Left lung (tissue), 10 donors: Measurements from ENCODE around the gene NUP50. TPM values are rescaled to one million over a fixed set of nuclear protein-coding genes. Genes with fewer than 3 reads are reported as not detected.

ENCODE experiments used
- ATAC-seq: fragments of 200-7000 bp; cut with Tn5 transposase; one replicate; pipeline ENCODE4 v1.9.1; 2020; ENCODE audit warnings: moderate library complexity
- DNase-seq, 4 donors: peaks; one replicate each; pipeline ENCODE4 v3.0.0-alpha.2; 2013 to 2020
- H3K27ac ChIP-seq, 2 donors: fragments of 200-600 bp; sonication (generic) in 1 of 2; one replicate each; pipeline versions ENCODE4 v1.5.0 to v1.8.0; 2020 to 2021
- H3K27me3 ChIP-seq, 2 donors: fragments of 200-600 bp; sonication (generic) in 1 of 2; one replicate each; pipeline versions ENCODE4 v1.5.0 to v1.8.0; 2020 to 2021
- H3K36me3 ChIP-seq, 2 donors: fragments of 200-600 bp; sonication (generic) in 1 of 2; one replicate each; pipeline versions ENCODE4 v1.5.0 to v1.8.0; 2020 to 2021
- H3K4me1 ChIP-seq, 2 donors: fragments of 200-600 bp; one replicate each; pipeline ENCODE4 v1.8.0; 2021
- H3K4me3 ChIP-seq, 2 donors: fragments of 200-600 bp; sonication (generic) in 1 of 2; one replicate each; pipeline versions ENCODE4 v1.5.0 to v1.8.0; 2020 to 2021; ENCODE audit warnings: mild to moderate bottlenecking in 1 of 2
- H3K9me3 ChIP-seq, 2 donors: fragments of 200-600 bp; sonication (generic) in 1 of 2; one replicate each; pipeline versions ENCODE4 v1.5.0 to v1.8.0; 2020 to 2021
- intact Hi-C, 2 donors: fragments of 100-400 bp; cut with DNase I; formaldehyde crosslinking; loops; one replicate each; pipeline versions ENCODE4 v1.11.2 to v1.14.2; 2022
- polyA plus RNA-seq, 6 donors: library from polyadenylated mRNA; unstranded; fragments of 120-200 nt; gene quantifications; one replicate each; pipeline ENCODE4 v1.2.1, GENCODE V29; 2013; ENCODE audit not compliant: insufficient read length in 6 of 6
- total RNA-seq, 2 donors: library from RNA; stranded (reverse); fragmentation: NEBNext Ultra II Directional; extraction: Animal tissue kit (Norgen Biotek cat#: 25700); gene quantifications; one replicate each; pipeline ENCODE4 v1.2.1, GENCODE V29; 2021
- TF ChIP-seq, protein P1 (sequence below), 2 donors: fragments of 200-600 bp; sonication (generic) in 1 of 2; IDR thresholded peaks; one replicate each; pipeline versions ENCODE4 v1.5.0 to v1.8.0; 2021; ENCODE audit warnings: antibody characterized with exemption in 2 of 2
- donor health status: DM: no; HTN: yes; CAD: no.
- donor health status: DM: no; HTN: no; CAD: no.

The NUP50 gene
- total and polyA plus RNA-seq, 8 donors: 47.4 to 70.0 (median 52.9) TPM

DNA sequence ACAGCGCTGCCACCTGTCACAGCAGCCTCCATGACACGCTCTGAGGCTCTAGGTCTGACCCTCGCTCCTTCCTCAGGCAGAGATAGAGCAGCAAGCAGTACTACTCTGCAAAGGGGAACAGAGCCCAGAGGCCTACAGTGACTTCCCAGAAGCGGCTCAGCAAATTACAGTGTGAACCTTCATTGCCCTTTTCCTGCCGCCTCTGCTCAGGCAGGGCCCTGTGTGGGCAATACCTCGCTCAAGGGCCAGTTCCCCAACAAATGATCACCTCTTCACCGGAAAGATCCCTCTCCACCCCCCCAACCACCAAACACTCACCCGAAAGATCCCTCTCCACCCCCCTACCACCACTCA lies 64.7 kb downstream of the NUP50 start:
- TF ChIP-seq, protein P1, sequence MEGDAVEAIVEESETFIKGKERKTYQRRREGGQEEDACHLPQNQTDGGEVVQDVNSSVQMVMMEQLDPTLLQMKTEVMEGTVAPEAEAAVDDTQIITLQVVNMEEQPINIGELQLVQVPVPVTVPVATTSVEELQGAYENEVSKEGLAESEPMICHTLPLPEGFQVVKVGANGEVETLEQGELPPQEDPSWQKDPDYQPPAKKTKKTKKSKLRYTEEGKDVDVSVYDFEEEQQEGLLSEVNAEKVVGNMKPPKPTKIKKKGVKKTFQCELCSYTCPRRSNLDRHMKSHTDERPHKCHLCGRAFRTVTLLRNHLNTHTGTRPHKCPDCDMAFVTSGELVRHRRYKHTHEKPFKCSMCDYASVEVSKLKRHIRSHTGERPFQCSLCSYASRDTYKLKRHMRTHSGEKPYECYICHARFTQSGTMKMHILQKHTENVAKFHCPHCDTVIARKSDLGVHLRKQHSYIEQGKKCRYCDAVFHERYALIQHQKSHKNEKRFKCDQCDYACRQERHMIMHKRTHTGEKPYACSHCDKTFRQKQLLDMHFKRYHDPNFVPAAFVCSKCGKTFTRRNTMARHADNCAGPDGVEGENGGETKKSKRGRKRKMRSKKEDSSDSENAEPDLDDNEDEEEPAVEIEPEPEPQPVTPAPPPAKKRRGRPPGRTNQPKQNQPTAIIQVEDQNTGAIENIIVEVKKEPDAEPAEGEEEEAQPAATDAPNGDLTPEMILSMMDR (IDR thresholded peaks at IDR 0.05): no peak
- ATAC-seq: peak; percentile 37
- H3K9me3 ChIP-seq: no peaks in the 10 kb centered on the region
- intact Hi-C loops: no loop called here
- H3K4me1 ChIP-seq: peaks cover 5 to 73% of the 10 kb centered on the region in 2 donors
- H3K36me3 ChIP-seq: no peaks in the 10 kb centered on the region
- H3K27ac ChIP-seq: peak overlapping the region in 1 of 2 donors; percentile 88
- DNase-seq: no peak
- no peaks in the 10 kb centered on the region for H3K27me3 ChIP-seq
- H3K4me3 ChIP-seq: no peak overlapping the region

DNA sequence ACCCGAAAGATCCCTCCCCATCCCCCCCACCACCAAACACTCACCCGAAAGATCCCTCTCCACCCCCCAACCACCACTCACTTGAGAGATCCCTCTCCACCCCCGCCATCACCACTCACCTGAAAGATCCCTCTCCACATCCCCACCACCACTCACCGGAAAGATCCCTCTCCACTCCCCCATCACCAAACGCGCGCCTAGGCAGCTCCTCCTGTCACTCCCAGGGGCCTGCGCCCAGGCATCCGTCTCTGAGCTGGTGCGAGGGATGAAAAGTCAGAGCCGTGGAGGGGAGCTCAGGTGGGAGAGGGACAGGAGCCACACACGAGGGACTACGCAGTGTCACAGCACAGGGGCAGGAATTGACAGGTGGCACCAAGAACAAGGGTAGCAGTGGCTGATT lies 65.5 kb downstream of the NUP50 start:
- TF ChIP-seq, protein P1 (IDR thresholded peaks at IDR 0.05): no peak
- no peak overlapping the region for H3K4me3 ChIP-seq
- DNase-seq (no peak), ATAC-seq (no peak)
- peak overlapping the region in 1 of 2 donors; percentile 80 for H3K27ac ChIP-seq
- no peaks in the 10 kb centered on the region for H3K36me3 ChIP-seq
- no peaks in the 10 kb centered on the region for H3K9me3 ChIP-seq
- intact Hi-C loops: no loop called here
- H3K4me1 ChIP-seq: peaks cover 5 to 76% of the 10 kb centered on the region in 2 donors
- no peaks in the 10 kb centered on the region for H3K27me3 ChIP-seq

DNA sequence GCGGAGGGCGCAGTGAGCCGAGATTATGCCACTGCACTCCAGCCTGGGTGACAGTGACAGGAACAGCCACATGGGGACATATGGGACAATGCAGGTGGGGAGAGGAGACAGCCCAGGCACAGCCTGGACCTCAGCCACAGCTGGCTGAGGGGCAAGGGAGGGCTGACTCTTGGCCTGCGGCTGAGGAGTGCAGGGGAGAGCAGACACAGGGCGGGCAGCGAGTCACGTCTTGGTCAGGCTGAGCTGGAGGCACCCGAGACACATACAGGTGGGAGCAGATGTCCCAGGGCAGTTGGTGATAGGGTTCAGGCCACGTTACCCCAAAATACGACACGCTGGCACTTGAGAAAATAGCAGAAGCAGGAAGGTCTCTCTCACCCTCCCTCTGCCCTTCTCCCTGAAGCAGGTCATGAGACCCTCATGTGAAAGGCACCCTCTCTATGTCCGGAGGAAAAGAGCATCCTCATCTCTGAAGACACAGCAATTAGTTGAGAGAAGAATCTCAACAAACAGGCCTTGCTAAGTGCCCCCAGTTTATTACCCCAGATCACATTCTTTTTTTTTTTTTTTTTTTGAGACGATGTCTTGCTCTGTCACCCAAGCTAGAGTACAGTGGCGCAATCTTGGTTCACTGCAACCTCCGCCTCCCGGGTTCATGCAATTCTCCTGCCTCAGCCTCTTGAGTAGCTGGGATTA lies 66.4 kb downstream of the NUP50 start:
- H3K27ac ChIP-seq: peak overlapping the region in 1 of 2 donors; percentile 80
- TF ChIP-seq, protein P1 (IDR thresholded peaks at IDR 0.05): no peak
- DNase-seq (no peak), ATAC-seq (no peak)
- no peaks in the 10 kb centered on the region for H3K9me3 ChIP-seq
- no peaks in the 10 kb centered on the region for H3K36me3 ChIP-seq
- H3K27me3 ChIP-seq: no peaks in the 10 kb centered on the region
- H3K4me1 ChIP-seq: peaks cover 5 to 76% of the 10 kb centered on the region in 2 donors
- intact Hi-C loops: no loop called here
- no peak overlapping the region for H3K4me3 ChIP-seq

DNA sequence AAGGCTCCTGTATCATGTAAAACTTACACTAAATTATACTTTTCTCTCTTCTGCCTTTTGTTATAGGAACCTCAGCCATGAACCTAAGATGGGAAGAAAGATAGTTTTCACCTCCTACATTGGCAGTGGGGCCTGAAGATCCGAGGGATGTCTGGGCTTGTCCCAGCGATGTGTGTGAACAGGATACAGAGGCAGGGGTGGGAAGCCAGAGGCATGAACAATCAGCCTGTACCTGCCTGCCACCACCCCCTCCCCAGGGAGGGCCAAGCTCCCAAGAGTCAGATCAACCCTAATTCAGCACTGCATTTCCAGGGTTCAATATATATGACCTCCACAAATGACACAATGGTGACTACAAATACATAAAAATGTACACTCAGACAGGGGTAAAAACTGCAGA lies 67.6 kb downstream of the NUP50 start:
- H3K9me3 ChIP-seq: no peaks in the 10 kb centered on the region
- DNase-seq (no peak), ATAC-seq (no peak)
- H3K36me3 ChIP-seq: peaks cover 0 to 8% of the 10 kb centered on the region in 2 donors
- intact Hi-C loops: no loop called here
- H3K27ac ChIP-seq: peak overlapping the region in 1 of 2 donors; percentile 80
- TF ChIP-seq, protein P1 (IDR thresholded peaks at IDR 0.05): no peak
- no peak overlapping the region for H3K4me3 ChIP-seq
- H3K27me3 ChIP-seq: no peaks in the 10 kb centered on the region
- peaks cover 2 to 76% of the 10 kb centered on the region in 2 donors for H3K4me1 ChIP-seq

DNA sequence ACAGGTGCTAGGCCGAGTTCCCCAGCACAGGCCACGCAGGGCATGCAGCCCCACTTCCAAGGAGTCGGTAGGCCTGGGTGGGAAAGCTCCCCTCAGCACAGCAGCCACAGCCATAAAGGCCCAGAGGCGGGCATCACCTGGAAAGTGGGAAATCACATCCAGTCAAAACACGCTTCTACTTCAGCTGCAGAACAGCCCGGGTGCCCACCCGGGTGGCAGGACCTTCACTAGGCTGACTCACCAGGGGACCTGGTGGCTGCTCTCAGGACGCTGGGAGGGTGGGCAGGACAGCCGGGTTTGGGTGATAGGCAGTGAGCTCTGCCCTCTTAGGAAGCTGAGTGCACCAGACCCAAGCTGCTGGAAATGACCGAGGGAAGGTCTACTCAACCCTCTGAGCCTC lies 69.7 kb downstream of the NUP50 start:
- Histone ChIP-seq H3K36me3 (peaks cover 0 to 19% of the 10 kb centered on the region in 2 donors), H3K4me3 (no peak overlapping the region), H3K27me3 (no peaks in the 10 kb centered on the region), H3K27ac (no peak overlapping the region), H3K4me1 (peaks cover 0 to 76% of the 10 kb centered on the region in 2 donors), H3K9me3 (no peaks in the 10 kb centered on the region)
- no peak for DNase-seq
- TF ChIP-seq, protein P1 (IDR thresholded peaks at IDR 0.05): no peak
- intact Hi-C loops: no loop called here
- no peak for ATAC-seq
